Measurements from ENCODE around the gene SPINK14. TPM values are rescaled to one million over a fixed set of nuclear protein-coding genes. Genes with fewer than 3 reads are reported as not detected.

SPINK14 gene
- total RNA-seq, 1 donor from 2014 or later = not detected

DNA sequence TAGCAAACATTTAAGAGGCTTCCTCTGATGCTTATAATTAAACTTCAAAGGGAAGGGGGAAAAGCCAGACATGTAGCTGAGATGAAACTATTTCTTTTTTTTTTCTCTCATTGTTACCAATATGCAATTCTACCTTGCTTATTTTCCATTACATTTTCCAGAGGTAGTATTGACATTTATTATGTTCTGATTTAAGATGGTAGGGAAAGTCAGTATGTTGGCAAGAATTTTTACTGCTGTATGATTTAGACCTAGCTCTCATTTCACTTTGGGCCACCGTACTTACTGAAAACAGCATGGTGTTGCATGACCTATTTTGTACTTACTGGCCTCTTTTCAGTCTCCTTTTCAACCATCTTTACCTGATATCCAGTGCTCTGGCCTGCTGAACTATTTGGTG lies 24.9 kb downstream of the SPINK14 start:
- intact Hi-C loops (cut with micrococcal nuclease) = no loop called here

DNA sequence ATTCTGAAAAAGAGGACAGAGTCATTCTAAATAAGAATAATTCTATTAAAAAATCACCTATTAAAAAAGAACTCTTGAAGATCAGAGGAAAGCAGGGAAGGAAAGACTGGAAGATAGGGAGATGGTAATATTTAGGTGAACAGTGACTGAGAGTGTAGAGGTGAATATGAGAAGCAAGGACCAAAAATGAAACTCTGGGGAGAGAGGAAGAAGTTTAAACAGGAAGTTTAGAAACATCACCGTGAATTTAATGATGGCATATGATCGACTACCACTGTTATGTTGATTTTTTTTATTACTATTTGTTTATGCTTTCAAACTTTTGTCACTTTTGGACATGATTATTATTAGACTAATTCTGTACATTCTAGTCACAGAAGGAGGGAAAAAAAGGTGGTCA lies 32.8 kb downstream of the SPINK14 start:
- intact Hi-C loops (cut with micrococcal nuclease) = no loop called here

DNA sequence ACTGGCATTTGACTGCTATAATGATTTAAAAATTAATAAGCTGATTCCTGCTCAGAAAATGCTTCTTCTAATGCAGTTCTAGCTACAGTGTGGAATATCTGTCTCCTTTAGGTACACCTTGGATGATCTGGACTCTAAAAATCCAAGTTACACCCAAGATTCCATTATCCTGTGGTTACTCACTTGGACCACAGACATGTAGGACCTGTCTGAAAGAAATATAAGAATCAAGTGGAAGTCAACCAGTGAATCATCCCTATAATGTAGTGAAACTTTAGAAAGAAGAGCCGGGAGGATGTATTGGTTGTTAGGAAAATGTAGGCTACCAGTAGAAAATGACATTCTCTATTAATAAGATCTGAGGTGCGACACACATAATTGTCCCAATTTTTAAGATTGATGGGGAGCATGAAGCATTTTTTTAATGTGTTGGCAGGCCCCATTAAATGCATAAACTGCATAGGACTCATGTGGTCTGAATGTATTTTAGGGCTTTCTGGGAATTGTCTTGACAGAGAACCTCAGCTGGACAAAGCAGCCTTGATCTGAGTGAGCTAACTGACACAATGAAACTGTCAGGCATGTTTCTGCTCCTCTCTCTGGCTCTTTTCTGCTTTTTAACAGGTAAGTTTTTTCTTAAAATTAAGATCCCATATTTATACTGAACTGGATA lies 34.3 kb downstream of the SPINK14 start, which contains the start of gene SPINK6:
SPINK6 (plus strand) TSS at position 512 of the 673 bp plus-strand sequence; CDS start at position 567, 55 bp downstream.
- intact Hi-C loops (cut with micrococcal nuclease) = no loop called here

DNA sequence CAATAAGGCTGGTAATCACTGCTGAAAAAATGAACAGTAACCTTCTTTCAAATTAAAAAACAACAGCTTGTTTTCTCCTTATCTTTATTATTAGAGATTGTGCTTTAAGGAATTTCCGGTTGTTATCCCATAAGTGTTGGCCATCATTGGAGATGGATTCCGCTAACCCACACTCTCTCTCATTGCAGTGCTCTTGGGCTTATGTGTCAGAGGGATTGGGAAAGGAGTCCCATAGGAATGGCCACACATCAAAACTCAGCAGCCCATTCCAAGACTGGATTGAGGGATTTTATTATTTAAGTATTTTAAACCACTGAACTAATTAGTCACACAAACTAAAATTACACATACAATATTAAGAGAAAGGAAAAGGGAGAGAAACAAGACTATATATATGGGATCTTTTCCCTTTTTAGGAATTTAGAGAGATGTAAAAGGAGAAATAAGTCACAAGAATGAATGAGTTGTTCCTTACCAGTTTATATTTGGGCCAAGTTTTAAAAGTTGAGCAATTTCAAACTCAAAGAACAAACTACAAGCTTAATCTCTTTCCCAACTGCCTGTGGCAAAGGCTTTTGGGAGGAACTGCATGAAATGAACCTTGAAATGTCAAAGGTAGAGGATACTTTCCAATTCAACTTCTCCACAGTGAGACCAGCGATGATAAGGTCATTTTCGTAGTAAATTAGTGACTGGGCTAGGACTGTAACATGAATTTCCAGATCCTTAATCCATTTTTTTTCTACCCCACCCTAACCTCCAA lies 36.9 kb downstream of the SPINK14 start:
- intact Hi-C loops (cut with micrococcal nuclease) = no loop called here

DNA sequence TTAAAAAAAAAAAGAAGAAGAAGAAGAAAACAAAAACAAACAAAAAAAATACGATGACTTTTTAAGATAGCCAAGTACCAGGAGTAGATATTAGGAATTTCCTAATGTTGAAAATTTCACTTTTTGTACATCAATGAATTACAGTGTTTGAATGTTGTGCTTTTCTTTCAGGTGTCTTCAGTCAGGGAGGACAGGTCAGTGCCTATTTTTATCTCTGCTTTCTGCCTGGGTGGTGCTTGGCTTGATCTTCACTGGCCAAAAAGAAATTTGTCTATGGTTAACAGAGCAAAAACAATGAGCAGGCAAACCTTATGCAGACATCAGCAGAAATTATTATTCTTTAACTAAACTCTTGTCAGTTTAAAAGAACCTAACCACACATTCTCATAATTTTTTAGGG lies 37.5 kb downstream of the SPINK14 start:
- intact Hi-C loops (cut with micrococcal nuclease) = no loop called here

DNA sequence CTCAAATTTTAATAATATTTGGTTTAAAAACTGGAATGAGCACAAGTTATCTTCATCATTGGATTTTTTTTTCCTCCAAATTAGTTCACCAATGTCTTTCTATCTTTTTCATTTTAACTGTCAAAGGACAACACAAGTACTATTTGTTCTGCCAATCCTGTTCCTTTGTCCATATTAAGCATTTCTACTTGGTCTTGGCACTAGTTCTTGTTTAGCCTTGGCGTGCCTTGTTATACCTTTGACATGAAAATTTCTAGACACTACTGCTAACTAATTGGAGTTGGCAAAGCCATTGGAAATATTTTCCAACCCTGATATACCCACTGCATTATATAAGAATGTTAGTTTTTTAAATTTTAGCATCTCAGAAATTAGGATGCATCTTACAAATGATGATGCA lies 38.3 kb downstream of the SPINK14 start:
- intact Hi-C loops (cut with micrococcal nuclease) = no loop called here

DNA sequence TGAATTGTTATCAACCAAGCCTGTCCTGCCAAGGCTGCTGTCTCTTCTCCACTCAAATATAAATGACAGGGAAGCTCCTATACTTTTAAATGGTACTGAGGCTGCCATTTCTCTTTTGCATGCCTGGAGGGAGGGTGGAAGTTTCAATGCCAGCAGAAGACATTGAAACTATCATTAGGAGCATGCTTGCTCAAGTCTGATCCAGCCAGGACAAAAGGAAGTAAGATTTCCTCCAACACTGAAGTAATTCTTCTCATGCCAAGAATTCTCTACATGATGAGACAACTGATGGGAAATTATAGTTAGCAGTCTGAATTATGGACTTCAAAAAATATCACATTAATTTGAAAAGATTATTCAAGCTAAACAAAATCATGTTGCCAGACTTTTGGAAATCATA lies 39.9 kb downstream of the SPINK14 start:
- intact Hi-C loops (cut with micrococcal nuclease) = no loop called here

DNA sequence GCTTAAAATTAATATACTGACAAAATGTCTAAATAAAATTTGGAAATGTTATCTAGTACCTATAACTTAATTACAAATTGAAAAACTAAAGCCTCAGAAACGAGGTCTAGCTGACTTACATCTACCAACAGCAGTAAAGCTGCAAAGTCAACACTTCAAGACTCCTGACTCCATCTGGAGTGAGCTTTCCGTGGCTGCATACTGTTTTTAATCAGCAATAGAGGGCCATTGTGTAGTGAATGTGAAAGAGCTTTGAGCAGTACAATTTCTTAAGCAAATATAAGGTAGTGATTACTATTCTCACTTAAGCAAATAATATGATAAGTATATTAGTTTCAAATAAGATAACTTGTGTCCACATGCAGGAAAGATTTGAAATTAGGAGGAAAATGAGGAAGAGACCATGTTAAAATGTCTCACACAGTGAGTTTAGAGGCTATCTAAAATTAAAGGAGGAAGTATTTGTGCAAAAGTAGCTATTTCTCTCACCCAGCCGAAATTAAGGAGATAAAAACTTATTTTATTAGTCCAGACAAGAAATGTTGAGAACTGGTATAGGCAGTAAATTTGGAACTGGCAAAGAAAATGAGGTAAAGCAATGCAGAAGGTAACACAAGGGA lies 40.9 kb downstream of the SPINK14 start:
- intact Hi-C loops (cut with micrococcal nuclease) = no loop called here

DNA sequence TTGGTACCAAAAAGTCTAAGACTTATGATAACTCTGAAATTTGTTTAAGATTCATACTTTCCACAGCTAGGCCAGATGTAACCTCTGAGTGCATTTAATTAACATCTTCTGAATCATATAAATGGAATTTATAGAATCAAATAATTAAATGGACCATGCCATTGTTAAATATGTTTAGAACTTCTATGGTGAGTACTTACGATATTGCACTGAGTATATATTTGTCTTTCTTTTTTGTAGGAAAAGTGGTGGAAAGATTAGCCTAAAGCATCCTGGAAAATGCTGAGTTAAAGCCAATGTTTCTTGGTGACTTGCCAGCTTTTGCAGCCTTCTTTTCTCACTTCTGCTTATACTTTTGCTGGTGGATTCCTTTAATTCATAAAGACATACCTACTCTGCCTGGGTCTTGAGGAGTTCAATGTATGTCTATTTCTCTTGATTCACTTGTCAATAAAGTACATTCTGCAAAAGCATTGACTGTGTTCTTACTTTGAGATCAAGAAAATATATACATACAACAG lies 46.4 kb downstream of the SPINK14 start:
- intact Hi-C loops (cut with micrococcal nuclease) = no loop called here

DNA sequence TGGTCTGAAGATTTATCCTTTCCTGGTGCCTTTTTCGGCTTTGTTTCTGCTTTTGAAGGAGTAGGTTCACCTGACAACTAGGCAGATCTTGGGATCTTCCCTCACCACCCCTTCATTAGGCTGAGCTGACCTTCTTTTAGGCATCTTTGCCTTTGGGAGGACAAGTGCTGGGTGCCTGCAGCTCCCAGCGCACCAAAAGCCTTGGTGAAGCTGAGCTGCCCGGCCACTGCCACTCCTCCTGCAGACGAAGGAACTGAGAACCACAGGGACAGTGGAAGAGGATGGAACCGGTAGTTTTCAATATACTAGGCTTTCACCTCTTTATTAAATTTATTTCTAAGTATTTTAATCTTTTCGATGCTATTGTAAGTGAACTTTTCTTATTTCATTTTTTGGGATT lies 53.2 kb downstream of the SPINK14 start:
- intact Hi-C loops (cut with micrococcal nuclease) = no loop called here

DNA sequence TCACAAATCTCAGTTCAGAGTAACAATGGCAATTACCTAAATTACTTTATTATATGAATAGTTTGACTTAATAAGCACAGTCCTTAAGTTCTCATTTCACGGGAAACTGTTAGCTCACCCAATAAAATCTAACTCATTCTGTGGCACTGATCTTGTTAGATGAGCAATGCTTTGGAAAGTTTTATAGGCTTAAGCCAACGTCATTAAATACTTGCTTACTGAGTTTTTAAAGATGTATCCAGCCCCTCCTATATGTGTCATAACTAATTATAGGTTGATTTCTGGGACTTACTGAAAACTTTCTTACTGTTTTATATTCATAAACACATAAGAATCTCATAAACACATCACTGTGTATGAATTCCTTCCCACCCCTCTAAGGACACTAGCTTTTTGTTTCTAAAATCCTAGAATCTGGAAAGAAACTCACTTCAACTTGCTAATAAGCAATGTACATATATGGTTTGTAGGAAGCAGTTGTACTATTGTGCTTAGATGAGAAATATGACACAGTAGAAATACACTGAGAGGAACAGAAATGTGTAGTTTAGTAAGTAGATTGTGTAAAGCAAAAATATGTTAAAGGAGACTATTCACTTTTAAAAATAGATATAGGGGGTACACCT lies 55.9 kb downstream of the SPINK14 start:
- intact Hi-C loops (cut with micrococcal nuclease) = no loop called here

Other genes starting within 250 kb of the SPINK14 start
- gene SPINK5, start 104.6 kb upstream of the SPINK14 start, total RNA-seq = not detected in 2 replicates
- not detected in 2 replicates for gene SPINK6, start 34.5 kb downstream of the SPINK14 start, total RNA-seq
- not detected in 2 replicates for gene MARCOL, start 70.0 kb downstream of the SPINK14 start, total RNA-seq
- gene SPINK13, start 100.2 kb downstream of the SPINK14 start, total RNA-seq = not detected in 2 replicates
- not detected in 2 replicates for gene SPINK7, start 143.9 kb downstream of the SPINK14 start, total RNA-seq
- not detected in 2 replicates for gene SPINK9, start 167.0 kb downstream of the SPINK14 start, total RNA-seq
- 51.5 and 53.5 TPM in 2 replicates for gene FBXO38, start 215.4 kb downstream of the SPINK14 start, total RNA-seq